Renal cortical epithelial cell (primary cell): ENCODE data around the gene GP1BB. TPM values are rescaled to one million over a fixed set of nuclear protein-coding genes. Genes with fewer than 3 reads are reported as not detected.
"Not testable (repeated sequence)": the region's sequence is repeated elsewhere in the genome, so short reads cannot be mapped to it uniquely, and the experiment has no call there.

ENCODE experiments used
- DNase-seq: peaks from one replicate; pipeline ENCODE4 v3.0.0-alpha.2; 2011; ENCODE audit warnings: low read depth
- total RNA-seq: library from RNA; depleted of rRNA; stranded (reverse); fragments of >200 nt; gene quantifications from 2 replicates; pipeline ENCODE4 v1.2.3, GENCODE V29; 2014

Gene GP1BB
- total RNA-seq, 1 donor from 2014 or later, result not detected

DNA sequence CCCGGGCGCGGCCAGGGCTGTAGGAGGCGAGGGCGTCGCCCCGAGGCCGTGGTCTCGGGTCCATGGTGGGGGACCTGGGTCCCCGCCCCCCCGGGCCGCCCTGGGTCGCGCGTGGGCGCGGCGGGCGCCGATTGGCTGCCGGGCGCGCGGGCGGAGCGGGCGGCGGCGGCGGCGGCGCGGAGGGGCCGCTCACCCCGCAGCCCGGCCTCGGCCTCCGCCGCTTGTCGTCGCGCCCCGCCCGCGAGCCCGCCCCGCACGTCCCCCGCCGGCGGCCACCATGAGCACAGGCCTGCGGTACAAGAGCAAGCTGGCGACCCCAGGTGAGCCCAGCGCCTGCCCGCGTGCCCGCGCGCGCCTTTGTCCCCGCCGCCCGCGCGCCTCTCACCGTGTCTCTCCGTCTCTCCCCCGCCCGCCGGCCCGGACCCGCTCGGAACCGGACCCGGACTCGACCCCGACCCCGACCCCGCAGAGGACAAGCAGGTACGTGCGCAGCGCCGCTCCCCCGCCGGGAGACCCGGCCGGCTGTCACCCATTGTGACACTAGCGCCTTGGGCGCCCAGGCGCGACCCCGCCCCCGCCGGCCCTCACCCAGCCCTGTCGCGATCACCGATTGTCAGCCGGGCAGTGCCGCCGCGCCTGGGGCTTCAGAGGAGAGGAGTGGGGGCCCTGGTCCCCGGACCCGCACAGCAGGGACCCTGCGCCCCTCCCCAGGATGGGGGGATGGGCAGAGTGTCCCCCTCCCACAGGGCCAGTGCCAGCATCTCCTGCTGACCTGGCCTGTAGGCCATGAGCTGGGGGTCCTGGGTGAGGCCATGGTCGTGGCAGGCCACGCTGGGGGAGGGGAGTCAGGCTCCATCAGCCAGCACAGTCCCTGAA lies 8.8 kb upstream of the GP1BB start, which contains the start of gene SEPTIN5:
Gene SEPTIN5 (plus strand): TSS at position 192 of the 876 bp plus-strand sequence. CDS start 86 bp downstream, at position 278.
- no peak for DNase-seq

- no peak for DNase-seq
Observed at GRCh38 chr22:19715188-19715930, 8.0 kb upstream of the GP1BB start.

DNA sequence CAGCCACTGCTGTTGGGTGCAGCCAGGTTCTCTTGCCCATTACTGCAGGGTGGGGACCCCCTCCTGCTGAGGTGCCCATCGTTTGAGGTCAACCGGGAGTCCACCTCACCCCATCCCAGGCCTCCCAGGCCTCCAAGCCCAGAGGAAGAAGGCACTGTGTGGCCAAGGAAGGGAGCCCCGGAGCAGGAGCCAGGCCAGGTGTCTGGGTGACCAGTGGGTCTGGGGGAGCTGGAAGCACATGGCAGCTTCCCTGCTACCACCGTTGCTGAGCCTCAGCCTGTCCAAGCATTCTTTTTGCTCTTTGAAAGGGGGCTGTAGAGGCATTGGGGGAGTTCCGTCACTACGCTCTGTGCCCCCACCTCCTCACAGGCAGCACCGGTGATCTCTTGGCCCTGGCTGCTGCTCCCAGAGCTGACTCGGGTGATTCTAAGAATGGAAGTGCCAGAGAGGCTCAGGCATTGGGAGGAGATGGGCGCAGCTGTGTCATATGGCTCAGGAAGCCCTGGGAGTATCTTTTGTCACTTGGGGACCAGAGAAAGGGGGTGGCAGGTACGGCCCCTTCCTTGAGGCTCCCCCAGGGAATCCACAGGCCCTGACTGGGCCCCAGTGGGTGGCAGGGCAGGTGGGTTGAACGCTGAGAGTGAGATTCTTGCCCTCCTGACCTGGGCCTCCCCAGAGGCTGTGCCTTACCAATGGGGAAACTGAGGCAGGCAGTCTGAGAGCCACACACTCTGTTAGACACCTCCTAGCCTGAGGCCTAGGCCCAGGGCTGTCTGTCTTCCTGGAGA lies 7.1 kb upstream of the GP1BB start:
- no peak for DNase-seq

GRCh38 chr22:19716829-19717105 lies 6.6 kb upstream of the GP1BB start:
- no peak for DNase-seq

GRCh38 chr22:19717181-19717580 lies 6.2 kb upstream of the GP1BB start:
- no peak for DNase-seq

- DNase-seq, result no peak
Observed at GRCh38 chr22:19717691-19718455, 5.5 kb upstream of the GP1BB start.

DNA sequence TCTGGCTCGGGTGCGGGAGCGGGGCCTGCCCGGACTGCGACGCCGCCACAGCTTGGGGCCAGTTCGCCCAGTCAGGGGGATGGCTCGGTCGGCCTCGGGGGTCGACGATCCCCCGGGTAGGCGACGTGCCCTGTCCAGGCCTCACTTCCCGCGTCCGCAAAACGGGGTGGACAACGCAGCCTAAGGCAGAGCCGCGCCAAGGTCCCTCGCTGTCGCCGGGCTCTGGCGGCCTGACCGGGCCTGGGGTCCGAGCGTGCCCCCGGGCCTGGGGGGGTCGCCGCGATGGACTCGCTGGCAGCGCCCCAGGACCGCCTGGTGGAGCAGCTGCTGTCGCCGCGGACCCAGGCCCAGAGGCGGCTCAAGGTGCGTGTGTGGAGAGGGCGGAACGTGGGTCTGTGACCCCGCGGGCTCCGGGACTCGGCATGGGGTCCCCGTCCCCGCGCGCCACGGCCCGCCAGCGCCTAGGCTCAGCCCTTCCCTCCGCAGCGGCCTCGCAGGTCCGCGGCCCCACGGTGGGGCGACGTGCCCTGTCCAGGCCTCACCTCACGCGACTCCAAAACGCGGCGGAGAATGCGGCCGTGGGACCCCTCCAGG lies 4.8 kb upstream of the GP1BB start:
- DNase-seq, result no peak

GRCh38 chr22:19719050-19719482 lies 4.3 kb upstream of the GP1BB start:
- DNase-seq, result no peak

GRCh38 chr22:19719488-19720021 lies 3.8 kb upstream of the GP1BB start:
- no peak for DNase-seq

DNA sequence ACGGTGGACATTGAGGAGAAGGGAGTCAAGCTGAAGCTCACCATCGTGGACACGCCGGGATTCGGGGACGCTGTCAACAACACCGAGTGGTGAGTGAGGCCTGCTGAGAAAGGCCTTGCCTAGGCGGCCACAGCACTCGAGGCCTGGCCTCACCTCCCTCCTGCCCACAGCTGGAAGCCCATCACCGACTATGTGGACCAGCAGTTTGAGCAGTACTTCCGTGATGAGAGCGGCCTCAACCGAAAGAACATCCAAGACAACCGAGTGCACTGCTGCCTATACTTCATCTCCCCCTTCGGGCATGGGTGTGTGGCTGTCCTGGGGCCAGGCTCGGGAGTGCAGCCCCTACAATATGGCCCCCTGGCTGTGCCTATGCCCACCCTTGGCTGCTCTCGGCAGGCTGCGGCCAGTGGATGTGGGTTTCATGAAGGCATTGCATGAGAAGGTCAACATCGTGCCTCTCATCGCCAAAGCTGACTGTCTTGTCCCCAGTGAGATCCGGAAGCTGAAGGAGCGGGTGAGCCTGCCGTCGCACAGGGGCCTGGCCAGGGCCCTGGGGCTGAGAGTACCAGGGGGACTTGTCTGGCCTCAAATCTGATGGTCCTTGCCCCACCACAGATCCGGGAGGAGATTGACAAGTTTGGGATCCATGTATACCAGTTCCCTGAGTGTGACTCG lies 3.0 kb upstream of the GP1BB start:
- DNase-seq, result no peak

GRCh38 chr22:19720999-19721329 lies 2.4 kb upstream of the GP1BB start:
- no peak for DNase-seq

- no peak for DNase-seq
Observed at GRCh38 chr22:19721330-19722177, 1.8 kb upstream of the GP1BB start.

- no peak for DNase-seq
Observed at GRCh38 chr22:19722178-19722981, 959 bp upstream of the GP1BB start.

GRCh38 chr22:19722982-19723231 lies 432 bp upstream of the GP1BB start:
- no peak for DNase-seq

GRCh38 chr22:19723983-19724827 lies 866 bp downstream of the GP1BB start:
- no peak for DNase-seq

GRCh38 chr22:19724927-19725661 lies 1.8 kb downstream of the GP1BB start:
- DNase-seq, result no peak

- not testable (repeated sequence) for DNase-seq
Observed at GRCh38 chr22:19726064-19726788, 2.9 kb downstream of the GP1BB start.
